Ovary (tissue), 3 donors: ENCODE data around the gene DNHD1.

Experiments used
- CTCF ChIP-seq, 3 donors: fragments of 450-650 bp in 2 of 3; fragments of 200-600 bp in 1 of 3; IDR thresholded peaks; one replicate each; pipeline versions ENCODE4 v1.5.1 to v1.8.0; 2016 to 2022; ENCODE audit warnings: antibody characterized with exemption in 3 of 3, mild to moderate bottlenecking in 1 of 3
- EP300 ChIP-seq: sonication (generic); formaldehyde crosslinking; IDR thresholded peaks from one replicate; pipeline ENCODE4 v1.6.1; 2017; ENCODE audit warnings: antibody characterized with exemption
- donor health status: DM: no; HTN: no; CAD: no.

DNA sequence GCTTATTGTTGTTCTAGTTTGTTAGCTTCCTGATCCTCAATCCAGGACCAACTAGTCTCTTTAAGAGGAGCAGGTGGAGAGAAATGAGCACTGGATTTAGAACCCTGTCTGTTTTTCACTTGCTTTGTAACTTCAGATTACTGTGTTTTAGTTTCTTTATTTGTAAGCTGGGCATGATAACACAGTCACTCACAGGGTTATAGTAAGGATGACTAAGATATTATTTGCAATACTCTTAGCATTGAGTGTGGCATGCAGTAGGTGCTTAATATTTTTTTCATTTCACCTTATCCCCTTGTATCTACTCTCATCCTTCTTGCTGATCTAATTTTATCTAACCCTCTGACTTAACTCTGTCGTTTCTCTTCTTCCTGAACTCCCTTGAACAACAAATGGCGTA, 33.8 kb downstream of the DNHD1 start:
- TF ChIP-seq CTCF (IDR thresholded peaks at IDR 0.05) (no peak), EP300 (no peak)
